Inferior parietal cortex (tissue), 1 donor: ENCODE results near the gene ACLY.
"Not testable (repeated sequence)": the region's sequence is repeated elsewhere in the genome, so short reads cannot be mapped to it uniquely, and the experiment has no call there.

Experiments used
- DNase-seq: peaks from one replicate; pipeline ENCODE4 v3.0.0-alpha.2; 2016; ENCODE audit errors: extremely low spot score

Gene ACLY

DNA sequence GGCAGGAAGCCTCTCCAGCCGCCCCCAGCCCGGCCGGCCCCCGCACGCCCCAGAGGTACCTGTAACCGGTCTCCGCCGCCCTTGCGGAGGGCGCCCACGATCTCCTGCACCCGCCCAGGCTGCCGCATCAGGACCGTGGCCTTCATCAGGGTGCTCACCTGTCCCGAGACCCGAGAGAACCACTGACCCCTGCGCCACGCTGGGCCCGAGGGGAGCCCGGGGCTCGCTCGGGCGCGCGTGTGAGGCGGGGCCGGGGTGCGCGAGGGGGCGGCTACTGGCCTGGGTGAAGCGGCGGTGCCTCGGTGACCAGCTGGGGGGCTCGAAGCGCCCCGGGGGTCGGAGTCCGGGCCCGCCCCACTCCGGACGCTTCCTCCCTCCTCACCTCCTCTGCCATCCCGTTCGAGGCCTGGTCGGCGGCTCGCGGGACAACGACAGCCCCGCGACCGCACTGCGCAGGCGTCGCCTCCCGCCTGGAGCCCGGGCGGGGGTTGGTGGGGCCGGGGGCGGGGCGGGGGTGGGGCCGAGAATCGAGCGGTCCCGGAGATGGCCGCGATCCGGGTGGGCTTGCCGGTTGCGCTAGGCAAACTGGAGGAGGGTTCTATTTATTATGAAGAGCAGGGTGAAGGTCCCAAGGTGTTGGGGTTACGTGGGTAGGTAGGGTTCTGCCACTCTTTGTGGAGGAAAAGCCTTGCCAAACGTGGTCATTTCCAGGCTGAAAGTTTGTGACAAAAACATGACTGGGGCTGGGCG lies 82.8 kb downstream of the ACLY start, which contains the start of gene NT5C3B:
NT5C3B (minus strand) TSS at position 433 of the 750 bp plus-strand sequence; CDS start at position 394, 39 bp downstream.
- DNase-seq: peak; percentile 53

DNA sequence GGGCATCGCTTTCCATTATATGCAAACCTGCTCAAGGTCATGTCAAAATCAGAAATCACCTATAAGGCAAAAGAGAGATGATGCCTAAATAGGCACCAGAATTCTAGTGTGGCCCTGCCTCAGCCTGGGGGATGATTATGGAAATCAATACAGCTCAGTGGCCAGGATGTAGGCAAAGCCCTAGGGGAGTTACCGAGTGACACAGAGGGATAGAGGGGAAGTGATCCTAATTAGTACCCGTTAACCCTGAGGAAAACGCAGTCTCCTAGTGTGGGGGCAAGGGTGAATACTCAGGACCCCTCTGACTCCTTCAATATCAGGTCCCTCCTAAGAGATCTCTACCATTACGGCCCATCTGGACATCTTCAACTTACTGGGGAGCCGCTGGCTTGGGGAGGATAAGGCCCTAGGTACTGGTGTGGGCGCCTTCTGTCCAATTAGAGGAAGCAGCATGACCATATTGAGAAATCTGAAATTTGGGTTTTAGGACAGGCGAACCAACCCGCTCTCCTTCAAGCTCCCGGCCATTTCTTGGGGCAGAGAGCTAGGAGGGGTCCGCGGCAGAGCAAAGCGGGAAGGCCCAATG lies 83.4 kb downstream of the ACLY start:
- DNase-seq: no peak

DNA sequence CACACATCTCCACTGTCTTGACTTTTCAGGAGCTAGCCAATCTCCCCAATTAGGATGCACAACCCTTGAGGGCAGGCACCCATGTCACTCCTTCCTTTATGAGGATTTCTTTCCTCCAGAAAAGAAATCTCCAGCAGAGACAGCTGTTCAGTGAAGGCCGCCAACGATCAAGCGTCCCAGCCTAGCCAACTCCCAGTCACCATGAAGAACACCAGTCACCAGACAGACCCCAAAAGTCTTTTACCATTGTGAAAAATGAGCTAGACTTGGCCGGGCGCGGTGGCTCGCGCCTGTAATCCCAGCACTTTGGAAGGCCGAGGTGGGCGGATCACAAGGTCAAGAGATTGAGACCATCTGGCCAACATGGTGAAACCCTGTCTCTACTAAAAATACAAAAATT lies 88.8 kb downstream of the ACLY start:
- not testable (repeated sequence) for DNase-seq

- DNase-seq: no peak
Observed at GRCh38 chr17:41825175-41825845, 93.4 kb downstream of the ACLY start.

DNA sequence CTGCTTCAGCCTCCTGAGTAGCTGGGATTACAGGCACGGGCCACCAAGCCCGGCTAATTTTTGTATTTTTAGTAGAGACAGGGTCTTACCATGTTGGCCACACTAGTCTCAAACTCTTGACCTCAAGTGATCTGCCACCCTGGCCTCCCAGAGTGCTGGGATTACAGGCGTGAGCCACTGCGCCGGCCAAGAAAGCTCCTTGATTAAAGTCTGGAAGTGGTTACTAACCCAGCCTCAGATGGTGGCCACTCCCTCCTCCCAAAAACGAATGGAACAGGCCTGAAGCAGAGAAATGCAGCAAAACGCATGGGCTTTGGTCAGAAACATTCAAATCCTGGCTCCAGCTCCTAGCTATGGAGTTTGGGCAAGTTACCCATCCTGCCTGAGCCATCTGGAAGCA lies 94.7 kb downstream of the ACLY start:
- DNase-seq: no peak

DNA sequence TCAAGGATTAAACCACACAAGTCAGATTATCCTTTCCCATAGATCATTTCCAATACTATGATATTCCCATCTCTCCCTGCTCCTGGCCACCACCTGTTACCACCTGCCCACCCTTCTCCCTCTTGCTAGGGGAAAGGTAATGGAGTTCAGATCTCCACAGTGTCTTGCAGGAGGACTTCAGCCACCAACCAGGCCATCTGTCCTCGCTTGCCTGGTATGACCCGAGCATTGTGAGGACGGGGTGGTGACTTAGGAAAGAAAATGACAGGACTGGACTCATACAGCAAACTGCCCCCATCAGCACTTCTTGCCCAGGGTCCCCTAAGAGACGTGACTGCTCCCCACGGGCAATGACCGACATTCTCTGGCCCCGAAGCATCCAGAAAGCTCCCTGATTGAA lies 95.2 kb downstream of the ACLY start:
- no peak for DNase-seq

GRCh38 chr17:41823141-41823524 lies 95.6 kb downstream of the ACLY start:
- DNase-seq: no peak

DNA sequence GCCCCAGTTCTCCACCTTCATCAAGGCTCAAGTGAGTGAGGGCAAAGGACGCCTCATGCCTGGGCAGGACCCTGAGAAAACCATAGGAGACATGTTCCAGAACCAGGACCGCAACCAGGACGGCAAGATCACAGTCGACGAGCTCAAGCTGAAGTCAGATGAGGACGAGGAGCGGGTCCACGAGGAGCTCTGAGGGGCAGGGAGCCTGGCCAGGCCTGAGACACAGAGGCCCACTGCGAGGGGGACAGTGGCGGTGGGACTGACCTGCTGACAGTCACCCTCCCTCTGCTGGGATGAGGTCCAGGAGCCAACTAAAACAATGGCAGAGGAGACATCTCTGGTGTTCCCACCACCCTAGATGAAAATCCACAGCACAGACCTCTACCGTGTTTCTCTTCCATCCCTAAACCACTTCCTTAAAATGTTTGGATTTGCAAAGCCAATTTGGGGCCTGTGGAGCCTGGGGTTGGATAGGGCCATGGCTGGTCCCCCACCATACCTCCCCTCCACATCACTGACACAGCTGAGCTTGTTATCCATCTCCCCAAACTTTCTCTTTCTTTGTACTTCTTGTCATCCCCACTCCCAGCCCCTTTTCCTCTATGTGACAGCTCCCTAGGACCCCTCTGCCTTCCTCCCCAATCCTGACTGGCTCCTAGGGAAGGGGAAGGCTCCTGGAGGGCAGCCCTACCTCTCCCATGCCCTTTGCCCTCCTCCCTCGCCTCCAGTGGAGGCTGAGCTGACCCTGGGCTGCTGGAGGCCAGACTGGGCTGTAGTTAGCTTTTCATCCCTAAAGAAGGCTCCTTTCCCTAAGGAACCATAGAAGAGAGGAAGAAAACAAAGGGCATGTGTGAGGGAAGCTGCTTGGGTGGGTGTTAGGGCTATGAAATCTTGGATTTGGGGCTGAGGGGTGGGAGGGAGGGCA lies 96.3 kb downstream of the ACLY start:
- DNase-seq: no peak

DNA sequence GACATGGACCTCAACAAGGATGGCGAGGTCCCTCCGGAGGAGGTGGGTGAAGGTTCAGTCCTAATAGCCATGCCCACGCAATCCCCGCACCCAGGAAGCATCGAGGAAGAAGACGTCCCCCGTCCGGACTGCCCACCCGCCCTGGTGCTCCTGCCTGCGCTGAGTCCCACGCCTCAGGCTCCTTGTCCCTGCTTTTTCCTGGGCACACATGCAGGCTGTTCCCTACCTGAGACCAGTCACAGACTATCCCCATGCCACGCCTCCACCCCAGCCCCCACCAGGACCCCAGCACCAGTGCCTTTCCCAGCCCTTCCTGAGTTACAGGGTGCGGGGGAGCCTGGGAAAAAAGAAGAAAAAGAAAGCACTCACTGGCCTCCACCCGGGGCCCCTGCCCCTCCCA lies 97.0 kb downstream of the ACLY start:
- DNase-seq: no peak

- DNase-seq: no peak
Observed at GRCh38 chr17:41818024-41818423, 100.7 kb downstream of the ACLY start.
